HG02610 (cell line): Measurements from ENCODE around the gene RNASE13.
"Not testable (repeated sequence)": the region's sequence is repeated elsewhere in the genome, so short reads cannot be mapped to it uniquely, and the experiment has no call there.

Experiments
- ATAC-seq: cut with Tn5 transposase; IDR thresholded peaks from one replicate; pipeline ENCODE4 v1.9.1; 2021; ENCODE audit warnings: mild to moderate bottlenecking, moderate library complexity; ENCODE audit not compliant: unreplicated experiment

RNASE13 gene

DNA sequence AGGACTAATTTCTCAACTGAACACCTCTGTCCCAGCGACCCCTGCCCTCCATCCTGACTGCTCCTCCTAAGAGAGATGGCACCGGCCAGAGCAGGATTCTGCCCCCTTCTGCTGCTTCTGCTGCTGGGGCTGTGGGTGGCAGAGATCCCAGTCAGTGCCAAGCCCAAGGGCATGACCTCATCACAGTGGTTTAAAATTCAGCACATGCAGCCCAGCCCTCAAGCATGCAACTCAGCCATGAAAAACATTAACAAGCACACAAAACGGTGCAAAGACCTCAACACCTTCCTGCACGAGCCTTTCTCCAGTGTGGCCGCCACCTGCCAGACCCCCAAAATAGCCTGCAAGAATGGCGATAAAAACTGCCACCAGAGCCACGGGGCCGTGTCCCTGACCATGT, 8.3 kb upstream of the RNASE13 start:
- no peak for ATAC-seq

- no peak for ATAC-seq
Observed at GRCh38 chr14:21041676-21042433, 7.2 kb upstream of the RNASE13 start, which contains the start of gene RNASE7. RNASE7 (plus strand) TSS chr14:21042362; CDS start chr14:21042993, 631 bp downstream.

DNA sequence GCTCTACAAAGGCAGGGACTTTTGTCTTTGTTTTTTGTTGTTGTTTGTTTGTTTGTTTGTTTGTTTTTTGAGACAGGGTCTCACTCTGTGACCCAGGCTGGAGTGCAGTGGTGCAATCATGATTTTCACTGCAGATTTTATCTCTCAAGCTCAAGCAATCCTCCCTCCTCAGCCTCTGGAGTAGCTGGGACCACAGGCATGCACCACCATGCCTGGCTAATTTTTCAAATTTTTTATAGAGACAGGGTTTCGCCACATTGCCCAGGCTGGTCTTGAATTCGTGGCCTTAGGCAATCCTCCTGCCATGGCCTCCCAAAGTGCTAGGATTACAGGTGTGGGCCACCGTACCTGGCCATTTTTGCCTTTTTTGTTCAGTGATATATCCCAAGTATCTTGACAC, 6.3 kb upstream of the RNASE13 start:
- ATAC-seq: not testable (repeated sequence)

DNA sequence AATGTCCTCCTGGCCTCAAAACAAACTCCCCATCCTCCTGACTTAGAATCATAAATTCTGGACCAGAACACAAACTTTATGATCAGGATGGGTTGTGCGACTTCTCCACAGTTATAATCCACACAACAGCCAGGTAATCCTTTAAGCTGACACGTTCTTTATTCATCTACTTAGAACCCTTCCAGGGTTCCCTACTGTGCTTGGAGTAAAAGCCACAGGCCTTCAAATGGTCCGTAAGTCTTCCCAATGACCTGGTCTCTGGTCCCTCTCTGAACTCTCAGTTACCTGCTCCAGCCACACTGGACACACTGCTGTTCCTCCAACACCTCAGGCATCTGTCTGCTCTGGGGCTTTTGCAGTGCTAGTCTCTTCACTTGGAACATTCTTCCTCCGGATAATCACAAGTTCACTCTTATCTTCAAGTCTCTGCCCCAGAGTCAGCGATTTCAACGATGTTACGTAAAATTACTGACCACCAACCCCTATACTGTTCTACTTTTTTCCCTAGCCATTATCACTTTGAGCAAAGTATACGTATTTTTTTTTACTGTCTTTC, 5.8 kb upstream of the RNASE13 start:
- no peak for ATAC-seq

DNA sequence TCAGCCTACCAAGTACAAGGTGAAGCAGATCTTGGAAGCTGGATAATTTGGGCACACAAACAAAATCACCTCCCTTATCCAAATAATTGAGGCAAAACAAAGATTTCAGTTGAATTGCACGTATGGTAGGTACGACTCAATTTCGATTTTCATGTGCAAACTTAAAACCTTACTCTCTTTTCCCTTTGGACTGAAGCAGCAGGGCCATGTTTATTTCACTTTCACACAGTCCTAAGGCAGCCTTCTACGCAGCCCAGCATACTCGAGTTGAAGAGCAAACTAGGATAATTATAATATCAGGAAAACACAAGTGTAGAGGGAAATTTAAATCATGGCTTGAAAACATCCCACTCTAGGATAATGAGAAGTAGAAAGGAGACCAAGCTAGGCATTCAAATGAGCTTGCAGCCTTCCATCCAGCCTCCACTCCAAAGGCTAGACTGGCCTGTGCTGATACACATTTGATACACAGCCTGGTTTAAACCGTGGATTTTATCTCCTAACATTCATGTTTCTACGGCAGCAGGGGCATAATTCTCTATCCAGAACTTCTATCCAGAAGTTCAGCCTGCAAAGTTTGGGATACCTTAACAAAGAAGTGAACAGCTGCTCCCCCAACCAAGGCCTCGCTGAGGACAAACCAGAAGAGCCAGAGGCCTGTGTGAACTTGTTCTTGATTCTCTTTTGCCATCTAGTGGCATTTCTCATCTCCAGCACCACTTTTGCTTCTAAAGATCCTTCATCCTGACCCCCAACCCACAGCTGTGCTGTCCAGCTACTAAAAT, 5.2 kb upstream of the RNASE13 start:
- ATAC-seq: no peak

- ATAC-seq: no peak
Observed at GRCh38 chr14:21038441-21039422, 4.1 kb upstream of the RNASE13 start.

DNA sequence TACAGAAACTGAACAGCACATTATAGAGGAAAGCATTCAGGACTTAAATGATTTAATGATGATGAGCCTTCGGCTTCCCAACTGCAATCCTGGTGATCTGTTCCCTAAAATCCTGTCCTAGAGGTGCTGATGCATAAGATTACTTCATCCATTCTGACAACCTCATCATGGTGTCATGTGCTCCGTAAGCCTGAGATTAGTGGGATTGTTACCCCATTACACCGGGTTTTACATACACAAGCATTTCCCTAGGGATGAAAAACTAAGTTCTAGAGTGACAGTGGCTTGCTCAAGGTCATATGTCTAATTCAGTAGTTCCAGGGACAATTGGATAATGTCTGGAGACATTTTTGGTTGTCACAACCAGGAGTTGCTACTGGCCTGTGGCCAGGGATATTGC, 2.5 kb upstream of the RNASE13 start:
- no peak for ATAC-seq

- no peak for ATAC-seq
Observed at GRCh38 chr14:21036751-21037150, 2.1 kb upstream of the RNASE13 start.

DNA sequence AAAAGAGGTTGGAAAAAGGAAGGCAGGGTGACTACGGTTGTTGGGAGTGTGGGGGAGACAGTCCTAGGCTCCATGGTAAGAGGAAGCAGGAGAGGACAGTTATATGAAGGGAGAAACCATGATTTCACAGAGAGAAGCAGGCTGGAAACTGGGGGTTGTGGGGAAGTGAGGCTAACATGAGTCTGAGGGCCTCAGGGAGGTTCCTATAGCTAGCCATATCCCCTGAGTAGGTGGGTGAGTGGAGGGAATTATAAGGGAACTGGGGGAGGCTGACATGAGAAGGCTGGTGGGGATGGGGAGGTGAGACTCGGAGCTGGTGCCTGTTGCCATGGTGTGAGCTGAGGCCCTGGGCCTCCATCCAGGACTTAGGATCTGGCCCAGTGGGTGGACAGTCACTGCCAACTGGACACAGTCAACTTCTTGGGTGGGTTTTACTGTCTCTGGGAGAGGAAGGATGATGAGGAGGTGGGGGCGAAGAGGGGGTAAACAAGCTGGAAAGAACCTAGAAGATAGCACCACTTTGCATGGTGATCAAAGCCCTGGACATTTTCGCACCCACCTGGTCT, 1.4 kb downstream of the RNASE13 start:
- no peak for ATAC-seq

DNA sequence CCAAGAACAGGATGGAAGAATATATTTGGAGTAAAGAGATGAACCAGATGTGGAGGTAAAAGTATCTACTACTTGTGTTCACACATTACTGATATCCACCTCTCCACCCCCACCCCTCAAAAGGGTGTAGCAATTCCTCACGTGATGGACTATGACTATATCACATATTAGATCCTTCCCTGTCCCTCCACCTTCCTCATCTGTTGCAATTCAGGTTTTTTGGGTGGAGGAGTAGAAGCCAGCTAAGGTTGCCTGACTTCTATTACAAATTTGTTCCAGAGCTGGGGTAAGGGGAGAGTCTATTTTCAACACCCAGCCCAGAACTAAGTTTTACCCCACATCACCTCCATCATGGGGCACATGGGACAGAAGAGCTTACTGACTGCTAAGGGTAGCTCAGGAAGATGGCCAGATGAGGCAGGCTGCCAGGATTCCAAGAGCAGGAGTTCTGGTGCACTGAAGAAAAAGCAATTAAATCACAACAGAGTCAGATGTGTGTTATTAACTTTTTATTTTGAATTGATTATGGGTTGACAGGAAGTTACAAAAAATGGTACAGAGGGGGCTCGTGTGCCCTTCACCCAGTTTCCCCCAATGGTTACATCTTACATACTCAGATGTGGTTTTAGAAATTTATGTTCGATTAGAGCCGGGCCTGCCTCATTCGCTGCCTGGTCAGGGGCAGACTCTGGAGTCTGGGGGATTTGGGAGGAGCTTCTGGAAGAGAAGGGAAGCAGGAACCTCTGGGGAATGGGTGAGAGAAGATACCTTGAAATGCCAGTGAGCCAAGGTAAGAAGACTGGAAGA, 2.1 kb downstream of the RNASE13 start:
- ATAC-seq: no peak

- no peak for ATAC-seq
Observed at GRCh38 chr14:21030531-21030930, 4.1 kb downstream of the RNASE13 start.

GRCh38 chr14:21029917-21030316, 4.7 kb downstream of the RNASE13 start, which contains the start of gene TPPP2:
TPPP2 (plus strand) TSS chr14:21030217; CDS start chr14:21030582, 365 bp downstream.
- ATAC-seq: no peak

DNA sequence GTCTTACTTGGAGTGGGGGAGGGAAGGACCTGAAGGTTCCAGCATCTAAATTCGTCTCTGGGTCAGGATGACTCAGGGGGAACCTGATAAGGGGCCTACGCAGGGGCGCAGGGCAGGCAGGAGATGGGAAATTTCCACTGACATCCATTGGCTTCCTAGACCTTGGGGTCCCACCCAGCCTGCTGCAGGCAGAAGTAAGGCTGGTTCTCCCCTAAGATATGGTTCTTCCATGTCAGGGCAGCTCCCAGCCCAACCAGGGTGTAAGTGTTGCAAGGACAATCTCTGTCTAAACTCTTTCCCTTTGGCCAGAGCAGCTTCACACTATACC, 7.7 kb downstream of the RNASE13 start:
- ATAC-seq: no peak

- no peak for ATAC-seq
Observed at GRCh38 chr14:21026274-21026987, 8.2 kb downstream of the RNASE13 start.

GRCh38 chr14:21025371-21026273, 9.0 kb downstream of the RNASE13 start:
- ATAC-seq: no peak

DNA sequence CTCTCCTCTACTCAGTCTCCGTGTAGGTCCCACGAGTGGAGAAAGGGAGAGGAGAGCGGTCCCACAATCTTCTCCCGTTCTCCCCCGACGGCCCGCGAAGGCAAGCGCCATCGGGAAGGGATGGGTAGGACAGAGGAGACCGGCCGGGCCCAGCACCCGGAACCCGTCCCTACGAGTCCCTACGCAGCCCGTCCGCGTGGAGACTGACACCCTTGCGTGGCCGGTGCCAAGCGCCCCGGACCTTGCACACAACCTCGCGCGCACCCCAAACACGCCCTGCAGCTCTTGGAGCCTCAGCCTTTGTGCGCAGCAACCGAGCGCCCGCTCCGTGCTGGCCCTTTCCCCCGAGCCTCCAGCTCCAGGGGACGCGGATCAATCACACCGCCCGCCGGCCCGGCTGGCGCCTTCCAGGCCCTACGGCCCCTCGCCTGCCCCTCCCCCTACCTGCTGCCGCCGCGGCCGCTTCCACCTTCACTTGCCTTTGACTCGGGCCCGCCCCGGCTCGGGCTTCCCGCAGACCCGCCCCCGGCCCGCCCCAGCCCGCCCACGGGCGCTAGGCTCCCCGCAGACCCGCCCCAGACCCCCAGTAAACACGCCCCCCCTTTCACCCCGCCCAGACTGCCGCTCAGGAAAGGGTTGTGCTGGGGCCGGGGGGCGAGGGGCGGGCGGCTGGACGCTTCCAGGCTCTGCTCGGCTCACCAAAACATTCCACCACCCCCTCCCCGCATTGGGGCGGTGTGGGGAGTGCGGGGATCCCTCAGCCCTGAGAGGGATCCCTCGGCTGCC, 9.8 kb downstream of the RNASE13 start, which contains the start of gene NDRG2:
Gene NDRG2 (minus strand): TSS at position 477 of the 786 bp plus-strand sequence. CDS start 1,746 bp downstream, outside the sequence.
- no peak for ATAC-seq
